ENCODE results near the gene EEIG1.

DNA sequence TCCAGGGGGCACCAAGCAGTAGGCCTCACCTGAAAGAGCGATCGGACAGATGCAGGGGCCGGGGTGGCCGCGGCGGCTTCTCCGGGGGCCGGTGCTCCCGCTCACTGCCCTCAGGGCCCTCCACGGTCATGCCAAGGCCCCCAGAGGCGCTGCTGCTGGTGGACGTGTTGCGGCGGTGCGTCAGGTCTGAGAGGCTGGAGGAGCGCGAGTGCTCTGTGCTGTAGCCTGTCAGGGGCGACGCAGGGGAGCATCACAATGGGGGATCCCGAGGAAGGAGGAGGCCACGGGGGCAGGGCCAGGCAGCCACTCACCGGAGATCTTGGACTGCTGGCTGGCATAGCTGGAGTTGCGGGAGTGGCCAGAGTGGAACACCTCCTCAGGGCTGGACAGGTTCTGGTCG, 35.5 kb downstream of the EEIG1 start:
- TF ChIP-seq, protein P1, sequence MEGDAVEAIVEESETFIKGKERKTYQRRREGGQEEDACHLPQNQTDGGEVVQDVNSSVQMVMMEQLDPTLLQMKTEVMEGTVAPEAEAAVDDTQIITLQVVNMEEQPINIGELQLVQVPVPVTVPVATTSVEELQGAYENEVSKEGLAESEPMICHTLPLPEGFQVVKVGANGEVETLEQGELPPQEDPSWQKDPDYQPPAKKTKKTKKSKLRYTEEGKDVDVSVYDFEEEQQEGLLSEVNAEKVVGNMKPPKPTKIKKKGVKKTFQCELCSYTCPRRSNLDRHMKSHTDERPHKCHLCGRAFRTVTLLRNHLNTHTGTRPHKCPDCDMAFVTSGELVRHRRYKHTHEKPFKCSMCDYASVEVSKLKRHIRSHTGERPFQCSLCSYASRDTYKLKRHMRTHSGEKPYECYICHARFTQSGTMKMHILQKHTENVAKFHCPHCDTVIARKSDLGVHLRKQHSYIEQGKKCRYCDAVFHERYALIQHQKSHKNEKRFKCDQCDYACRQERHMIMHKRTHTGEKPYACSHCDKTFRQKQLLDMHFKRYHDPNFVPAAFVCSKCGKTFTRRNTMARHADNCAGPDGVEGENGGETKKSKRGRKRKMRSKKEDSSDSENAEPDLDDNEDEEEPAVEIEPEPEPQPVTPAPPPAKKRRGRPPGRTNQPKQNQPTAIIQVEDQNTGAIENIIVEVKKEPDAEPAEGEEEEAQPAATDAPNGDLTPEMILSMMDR (IDR thresholded peaks at IDR 0.05) = no peak
- TF ChIP-seq POLR2A (IDR thresholded peaks at IDR 0.05) (no peak), EP300 (IDR thresholded peaks at IDR 0.05) (no peak)

All from tibial nerve (tissue), 4 donors.